GM23338 (cell line): ENCODE data around the gene RNF220. TPM values are rescaled to one million over a fixed set of nuclear protein-coding genes. Genes with fewer than 3 reads are reported as not detected.

ENCODE experiments used
- ATAC-seq: fragments of 200-7000 bp; cut with Tn5 transposase; 3 replicates; pipeline ENCODE4 v1.9.1; 2020
- DNase-seq: peaks from one replicate; pipeline ENCODE4 v3.0.0-alpha.2; 2015; ENCODE audit warnings: low spot score
- H2AFZ ChIP-seq: fragments of 200-600 bp; sonication (generic); 2 replicates; pipeline ENCODE4 v1.8.0; 2016; ENCODE audit warnings: antibody characterized with exemption, mild to moderate bottlenecking, moderate library complexity
- H3F3A ChIP-seq: fragments of 200-600 bp; sonication (generic); replicated peaks from 2 replicates; pipeline ENCODE4 v1.8.0; 2017; ENCODE audit warnings: antibody characterized with exemption, mixed run types, low read depth
- H3K27ac ChIP-seq: fragments of 200-600 bp; sonication (generic); 2 replicates; pipeline ENCODE4 v1.6.1; 2016; ENCODE audit warnings: low read depth
- H3K27me3 ChIP-seq: fragments of 200-600 bp; sonication (generic); 2 replicates; pipeline ENCODE4 v1.8.0; 2016; ENCODE audit warnings: mild to moderate bottlenecking, mixed run types, moderate library complexity; ENCODE audit not compliant: insufficient read depth
- H3K36me3 ChIP-seq: fragments of 200-600 bp; sonication (generic); 2 replicates; pipeline ENCODE4 v1.8.0; 2016; ENCODE audit warnings: mild to moderate bottlenecking; ENCODE audit not compliant: insufficient read depth
- H3K4me1 ChIP-seq: fragments of 200-600 bp; sonication (generic); 2 replicates; pipeline ENCODE4 v1.8.0; 2016; ENCODE audit warnings: mild to moderate bottlenecking, moderate library complexity; ENCODE audit not compliant: insufficient read depth
- H3K4me2 ChIP-seq: fragments of 200-600 bp; sonication (generic); 2 replicates; pipeline ENCODE4 v1.7.1; 2017; ENCODE audit warnings: mixed run types
- H3K4me3 ChIP-seq: fragments of 200-600 bp; sonication (generic); 2 replicates; pipeline ENCODE4 v1.6.1; 2016; ENCODE audit warnings: mixed run types
- H3K79me2 ChIP-seq: fragments of 200-600 bp; sonication (generic); replicated peaks from 2 replicates; pipeline ENCODE4 v1.8.0; 2017; ENCODE audit warnings: mild to moderate bottlenecking; ENCODE audit not compliant: insufficient read depth
- H3K9me2 ChIP-seq: fragments of 200-600 bp; sonication (generic); 2 replicates; pipeline ENCODE4 v1.8.0; 2017; ENCODE audit not compliant: insufficient read depth
- H4K20me1 ChIP-seq: fragments of 200-600 bp; sonication (generic); replicated peaks from 2 replicates; pipeline ENCODE4 v1.8.0; 2017; ENCODE audit warnings: mild to moderate bottlenecking; ENCODE audit not compliant: insufficient read depth
- H3K27ac Mint-ChIP-seq: 2 replicates; pipeline ENCODE4 v1.8.0; 2020; ENCODE audit warnings: inconsistent platforms, mild to moderate bottlenecking, moderate library complexity, mixed read lengths
- H3K27me3 Mint-ChIP-seq: 3 replicates; pipeline ENCODE4 v1.8.0; 2022; ENCODE audit warnings: low read depth, mild to moderate bottlenecking, moderate library complexity, mixed read lengths, inconsistent platforms; ENCODE audit not compliant: insufficient read depth, poor library complexity
- H3K36me3 Mint-ChIP-seq: 3 replicates; pipeline ENCODE4 v1.8.0; 2021; ENCODE audit warnings: low read depth, mild to moderate bottlenecking, inconsistent platforms, moderate library complexity, mixed read lengths
- H3K4me1 Mint-ChIP-seq: 3 replicates; pipeline ENCODE4 v1.8.0; 2020; ENCODE audit warnings: mild to moderate bottlenecking, inconsistent platforms, mixed read lengths
- H3K4me3 Mint-ChIP-seq: 3 replicates; pipeline ENCODE4 v1.8.0; 2021; ENCODE audit warnings: moderate library complexity, mild to moderate bottlenecking, inconsistent platforms, mixed read lengths
- H3K9me3 Mint-ChIP-seq: 3 replicates; pipeline ENCODE4 v1.8.0; 2020; ENCODE audit warnings: moderate library complexity, mild to moderate bottlenecking, inconsistent platforms, mixed read lengths
- CREB1 ChIP-seq: fragments of 250-450 bp; sonication (Bioruptor Pico); IDR thresholded peaks from 2 replicates; pipeline ENCODE4 v1.5.0; 2020; ENCODE audit warnings: low read depth, mild to moderate bottlenecking, moderate library complexity
- CTCF ChIP-seq, 2 experiments: fragments of 200-600 bp in 1 of 2; sonication (generic) in 1 of 2; conservative IDR thresholded peaks; 2 replicates each; pipeline versions ENCODE4 v1.5.1 to v1.6.1; 2016 to 2017; ENCODE audit warnings: antibody characterized with exemption in 2 of 2, low read depth in 2 of 2, mild to moderate bottlenecking in 2 of 2, moderate library complexity in 1 of 2
- EZH2 ChIP-seq: fragments of 200-600 bp; sonication (generic); IDR thresholded peaks from one replicate; pipeline ENCODE4 v1.8.0; 2017; ENCODE audit warnings: antibody characterized with exemption, mild to moderate bottlenecking, low read depth; ENCODE audit not compliant: unreplicated experiment
- EZH2phosphoT487 ChIP-seq: fragments of 200-600 bp; sonication (generic); IDR thresholded peaks from one replicate; pipeline ENCODE4 v1.8.1; 2018; ENCODE audit warnings: antibody characterized with exemption; ENCODE audit not compliant: unreplicated experiment
- NANOG ChIP-seq: IDR thresholded peaks from 2 replicates; pipeline ENCODE4 v1.6.1; 2016; ENCODE audit warnings: antibody characterized with exemption, borderline replicate concordance
- POLR2AphosphoS5 ChIP-seq: IDR thresholded peaks from 2 replicates; pipeline ENCODE4 v1.6.1; 2016; ENCODE audit warnings: antibody characterized with exemption, low read depth
- REST ChIP-seq: IDR thresholded peaks from one replicate; pipeline ENCODE4 v1.6.1; 2018; ENCODE audit warnings: antibody characterized with exemption; ENCODE audit not compliant: unreplicated experiment
- STAT1 ChIP-seq: IDR thresholded peaks from one replicate; pipeline ENCODE4 v1.6.1; 2016; ENCODE audit warnings: antibody characterized with exemption; ENCODE audit not compliant: unreplicated experiment
- ZNF114 ChIP-seq: fragments of 250-450 bp; sonication (Bioruptor Pico); IDR thresholded peaks from 2 replicates; pipeline ENCODE4 v1.5.0; 2020; ENCODE audit warnings: mild to moderate bottlenecking, moderate library complexity
- ZNF331 ChIP-seq: fragments of 250-450 bp; sonication (Bioruptor Pico); IDR thresholded peaks from 2 replicates; pipeline ENCODE4 v1.5.0; 2020; ENCODE audit warnings: low read depth, mild to moderate bottlenecking, moderate library complexity
- polyA plus RNA-seq: library from polyadenylated mRNA; unstranded; fragments of >200 nt; fragmentation: Nextera tagmentation; extraction: Ambion mirVana; gene quantifications from 2 replicates; pipeline ENCODE4 v1.2.1, GENCODE V29; 2016
- total RNA-seq: library from RNA; depleted of rRNA; stranded (reverse); fragments of >200 nt; shearing (Covaris generic); gene quantifications from 2 replicates; pipeline ENCODE4 v1.2.3, GENCODE V29; 2014

The RNF220 gene
- total and polyA plus RNA-seq, 2 experiments from 2014 or later, result 72.8 to 168 TPM

GRCh38 chr1:44587796-44588460 lies 182.9 kb downstream of the RNF220 start (continued):
- TF ChIP-seq REST (no peak), NANOG (no peak), ZNF331 (no peak), CREB1 (no peak), POLR2AphosphoS5 (no peak), CTCF (conservative IDR thresholded peaks at IDR 0.05; ENCODE audit: low read depth in 2 of 2) (no peak), STAT1 (no peak)

- no peak overlapping the region for H3K4me3 Mint-ChIP-seq
- H3K27me3 Mint-ChIP-seq, result peaks cover 6% of the 10 kb centered on the region
- Histone ChIP-seq H3K27me3 (no peaks in the 10 kb centered on the region), H3K79me2 (no peaks in the 10 kb centered on the region), H3K4me3 (no peak overlapping the region), H3K27ac (no peak overlapping the region), H3K36me3 (no peaks in the 10 kb centered on the region), H3K4me1 (peaks cover 22% of the 10 kb centered on the region), H3K4me2 (no peak overlapping the region), H3F3A (no peaks in the 10 kb centered on the region), H3K9me2 (0 out of 2 replicates have a peak, but pooled peaks cover 4% of the 10 kb centered on the region), H4K20me1 (no peaks in the 10 kb centered on the region; the same call in 1 of the 2 replicates), H2AFZ (no peak overlapping the region)
- H3K9me3 Mint-ChIP-seq, result no peaks in the 10 kb centered on the region
- peaks cover 28% of the 10 kb centered on the region for H3K4me1 Mint-ChIP-seq
- DNase-seq (no peak), ATAC-seq (no peak)
- no peak overlapping the region for H3K27ac Mint-ChIP-seq
- H3K36me3 Mint-ChIP-seq, result no peaks in the 10 kb centered on the region
- no peak for TF ChIP-seq CREB1
These were observed 183.6 kb downstream of the RNF220 start for GRCh38 chr1:44588551-44589210.

- no peak overlapping the region for H3K4me3 ChIP-seq
- Mint-ChIP-seq H3K36me3 (no peaks in the 10 kb centered on the region), H3K27me3 (peaks cover 8% of the 10 kb centered on the region), H3K9me3 (no peaks in the 10 kb centered on the region), H3K27ac (no peak overlapping the region), H3K4me1 (peaks cover 32% of the 10 kb centered on the region), H3K4me3 (no peak overlapping the region)
- no peaks in the 10 kb centered on the region for H3F3A ChIP-seq
- H3K27me3 ChIP-seq, result no peaks in the 10 kb centered on the region
- H3K4me1 ChIP-seq, result peaks cover 31% of the 10 kb centered on the region
- H3K79me2 ChIP-seq, result no peaks in the 10 kb centered on the region
- DNase-seq (no peak), ATAC-seq (no peak)
- no peak overlapping the region for H3K4me2 ChIP-seq
- H4K20me1 ChIP-seq, result no peaks in the 10 kb centered on the region; the same call in 1 of the 2 replicates
- H2AFZ ChIP-seq, result no peak overlapping the region
- H3K9me2 ChIP-seq, result 0 out of 2 replicates have a peak, but pooled peaks cover 4% of the 10 kb centered on the region
- H3K36me3 ChIP-seq, result no peaks in the 10 kb centered on the region
- H3K27ac ChIP-seq, result no peak overlapping the region
- TF ChIP-seq ZNF114 (no peak), ZNF331 (no peak), EZH2 (no peak), REST (no peak), POLR2AphosphoS5 (no peak), EZH2phosphoT487 (no peak)
These were observed 185.4 kb downstream of the RNF220 start for GRCh38 chr1:44590475-44590874.
